ENCODE measurements around the gene WDR26.

GRCh38 chr1:224406216-224406615 lies 28.4 kb downstream of the WDR26 start:
- TF ChIP-seq CTCF (conservative IDR thresholded peaks at IDR 0.05): no peak
- no peak for TF ChIP-seq ZFX (IDR thresholded peaks at IDR 0.05)
